ENCODE measurements around the gene GAB3.

- TF ChIP-seq POLR2A (IDR thresholded peaks at IDR 0.05) (no peak), CTCF (IDR thresholded peaks at IDR 0.05) (no peak), POLR2AphosphoS5 (IDR thresholded peaks at IDR 0.05) (no peak)
Measured at GRCh38 chrX:154776753-154777152, 25.9 kb upstream of the GAB3 start.

All from gastroesophageal sphincter (tissue), 3 donors.